Measurements from ENCODE around the gene OR8K5.

DNA sequence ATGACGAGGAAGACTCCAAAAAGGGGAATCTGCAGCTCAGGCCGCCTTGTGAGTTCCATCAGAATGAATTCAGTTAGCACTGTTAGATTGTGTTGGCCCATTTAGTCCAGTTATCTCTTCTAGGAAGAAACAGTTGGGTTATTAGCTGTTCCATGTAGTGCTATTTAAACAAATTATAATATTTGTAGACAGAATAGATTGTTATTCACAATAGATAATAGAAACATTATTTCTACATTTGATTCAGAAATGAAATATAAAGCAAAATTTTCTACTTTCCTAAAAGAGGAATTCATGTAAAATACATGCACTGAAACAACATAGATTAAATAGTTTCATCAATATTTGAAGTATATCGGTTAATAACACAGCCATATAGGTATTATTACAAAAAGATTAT lies at the start of gene OR8K5:
- TF ChIP-seq, protein P1, sequence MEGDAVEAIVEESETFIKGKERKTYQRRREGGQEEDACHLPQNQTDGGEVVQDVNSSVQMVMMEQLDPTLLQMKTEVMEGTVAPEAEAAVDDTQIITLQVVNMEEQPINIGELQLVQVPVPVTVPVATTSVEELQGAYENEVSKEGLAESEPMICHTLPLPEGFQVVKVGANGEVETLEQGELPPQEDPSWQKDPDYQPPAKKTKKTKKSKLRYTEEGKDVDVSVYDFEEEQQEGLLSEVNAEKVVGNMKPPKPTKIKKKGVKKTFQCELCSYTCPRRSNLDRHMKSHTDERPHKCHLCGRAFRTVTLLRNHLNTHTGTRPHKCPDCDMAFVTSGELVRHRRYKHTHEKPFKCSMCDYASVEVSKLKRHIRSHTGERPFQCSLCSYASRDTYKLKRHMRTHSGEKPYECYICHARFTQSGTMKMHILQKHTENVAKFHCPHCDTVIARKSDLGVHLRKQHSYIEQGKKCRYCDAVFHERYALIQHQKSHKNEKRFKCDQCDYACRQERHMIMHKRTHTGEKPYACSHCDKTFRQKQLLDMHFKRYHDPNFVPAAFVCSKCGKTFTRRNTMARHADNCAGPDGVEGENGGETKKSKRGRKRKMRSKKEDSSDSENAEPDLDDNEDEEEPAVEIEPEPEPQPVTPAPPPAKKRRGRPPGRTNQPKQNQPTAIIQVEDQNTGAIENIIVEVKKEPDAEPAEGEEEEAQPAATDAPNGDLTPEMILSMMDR (IDR thresholded peaks at IDR 0.05; ENCODE audit: extremely low read depth in 1 of 2, insufficient read depth in 1 of 2, low read depth in 1 of 2, low read length in 2 of 2): no peak
- no peak for TF ChIP-seq POLR2AphosphoS5 (IDR thresholded peaks at IDR 0.05; ENCODE audit: insufficient read depth, low read depth, low read length)
- no peak for TF ChIP-seq EZH2 (IDR thresholded peaks at IDR 0.05; ENCODE audit: borderline replicate concordance, low read depth, low read length, severe bottlenecking)
- TF ChIP-seq POLR2A (IDR thresholded peaks at IDR 0.05; ENCODE audit: low read depth, low read length): no peak
- no peak for TF ChIP-seq MYC (IDR thresholded peaks at IDR 0.05; ENCODE audit: low read depth, low read length)
- TF ChIP-seq GATA2 (IDR thresholded peaks at IDR 0.05; ENCODE audit: insufficient read depth, insufficient read length, low read depth, low read length): no peak
- TF ChIP-seq, protein P2, sequence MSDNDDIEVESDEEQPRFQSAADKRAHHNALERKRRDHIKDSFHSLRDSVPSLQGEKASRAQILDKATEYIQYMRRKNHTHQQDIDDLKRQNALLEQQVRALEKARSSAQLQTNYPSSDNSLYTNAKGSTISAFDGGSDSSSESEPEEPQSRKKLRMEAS (IDR thresholded peaks at IDR 0.05; ENCODE audit: insufficient read depth, insufficient read length): no peak

All from endothelial cell of umbilical vein (primary cell).